ENCODE measurements around the gene DDX31.

Gene DDX31

GRCh38 chr9:132543960-132544359, 125.8 kb downstream of the DDX31 start:
- DNase-seq, result no peak

DNA sequence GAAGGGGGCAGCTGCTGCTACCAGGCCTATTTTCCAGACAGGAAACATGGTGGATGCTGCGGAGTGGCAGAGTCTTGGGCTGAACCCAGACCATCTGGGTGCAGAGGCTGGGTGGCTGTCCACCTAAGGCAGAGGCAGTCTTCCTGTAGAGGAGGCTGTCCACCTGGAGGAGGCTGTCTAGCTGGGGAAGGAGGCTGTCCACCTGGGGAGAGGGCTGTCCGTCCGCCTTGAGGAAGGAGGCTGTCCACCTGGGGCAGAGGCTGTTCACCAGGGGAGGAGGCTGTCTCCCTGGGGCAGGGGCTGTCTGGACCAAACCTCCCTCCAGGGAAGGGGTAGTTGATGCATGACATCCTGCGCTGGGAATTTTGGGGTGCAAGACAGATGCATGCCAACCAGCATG, 126.5 kb downstream of the DDX31 start:
- no peak for DNase-seq
